Glomerular visceral epithelial cell (primary cell): ENCODE measurements around the gene ADAMTS5.

Experiments
- DNase-seq: peaks from one replicate; pipeline ENCODE4 v3.0.0-alpha.2; 2016; ENCODE audit errors: extremely low spot score

The ADAMTS5 gene

DNA sequence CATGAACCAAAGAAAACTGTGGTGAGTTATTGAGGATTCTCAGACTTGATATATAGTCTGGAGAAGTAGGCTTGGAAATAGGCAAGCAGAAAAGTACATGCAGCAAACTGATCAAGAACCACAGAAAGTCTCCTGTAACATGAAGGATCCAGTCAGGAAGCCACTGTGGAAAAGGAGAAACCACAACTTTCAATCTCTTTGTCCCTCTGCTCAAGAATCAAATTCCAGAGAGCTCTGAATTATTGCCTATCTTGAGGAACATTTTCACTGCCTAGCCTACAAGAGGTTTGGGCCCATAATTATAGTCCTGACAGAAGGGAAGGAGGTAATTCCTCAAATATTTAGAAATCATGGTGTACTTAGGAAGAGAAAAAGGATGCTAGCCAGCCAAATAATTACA, 78.6 kb downstream of the ADAMTS5 start:
- DNase-seq = no peak

DNA sequence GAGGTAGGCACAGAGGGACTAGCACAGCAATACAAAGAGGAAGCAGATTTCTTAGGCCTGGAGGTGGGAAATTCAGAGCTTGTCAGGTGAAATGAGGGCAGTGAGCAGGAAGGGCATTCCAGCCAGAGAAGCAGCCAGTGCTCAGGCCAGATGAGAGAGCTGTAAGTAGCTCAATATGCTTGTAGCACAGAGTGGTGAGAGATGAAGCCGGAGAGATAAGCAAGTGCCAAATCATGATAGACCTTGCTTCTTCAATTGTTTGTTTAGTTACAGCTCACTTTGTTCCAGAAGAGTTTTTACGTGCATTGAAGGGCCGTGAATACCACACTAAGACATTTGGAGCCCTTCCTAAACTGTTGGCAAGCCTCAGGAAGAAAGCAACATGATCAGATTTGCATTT, 79.6 kb downstream of the ADAMTS5 start:
- no peak for DNase-seq

DNA sequence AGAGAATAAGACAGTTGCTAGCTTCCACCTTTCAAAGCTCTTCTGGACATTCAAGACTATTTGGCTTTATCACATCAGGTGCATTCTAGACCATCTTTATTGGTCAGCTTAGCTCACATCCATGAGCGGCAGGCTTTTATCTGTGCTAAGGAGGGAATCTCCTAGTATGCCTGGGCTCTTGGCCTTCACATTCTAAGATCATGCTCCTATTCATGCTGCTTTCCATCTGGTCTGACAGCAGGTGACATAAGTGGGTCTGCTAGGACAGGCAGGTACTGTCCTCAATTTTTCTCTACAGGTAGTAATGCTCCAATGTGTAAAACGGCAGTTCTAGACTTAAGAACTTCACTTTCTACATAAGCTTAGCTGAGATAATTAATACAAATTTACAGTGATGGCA, 82.5 kb downstream of the ADAMTS5 start:
- no peak for DNase-seq

DNA sequence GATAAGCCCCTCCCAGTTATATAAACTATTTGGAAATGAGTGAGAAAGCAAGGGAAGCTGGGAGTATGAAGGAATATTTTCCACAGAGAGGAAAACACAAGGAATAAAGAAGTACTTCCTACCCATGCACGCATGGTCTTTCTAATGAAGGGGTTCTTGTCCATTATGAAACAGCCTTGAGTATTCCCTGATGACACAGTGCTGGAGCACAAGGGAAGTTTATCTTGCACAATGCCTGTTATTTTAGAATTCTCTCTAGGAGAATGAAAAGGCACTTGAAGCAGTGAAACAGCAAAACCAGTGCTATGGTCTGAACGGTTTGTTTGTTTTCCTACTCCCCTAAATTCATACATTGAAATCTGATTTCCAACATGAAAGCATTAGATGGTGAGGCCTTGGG, 83.1 kb downstream of the ADAMTS5 start:
- no peak for DNase-seq

DNA sequence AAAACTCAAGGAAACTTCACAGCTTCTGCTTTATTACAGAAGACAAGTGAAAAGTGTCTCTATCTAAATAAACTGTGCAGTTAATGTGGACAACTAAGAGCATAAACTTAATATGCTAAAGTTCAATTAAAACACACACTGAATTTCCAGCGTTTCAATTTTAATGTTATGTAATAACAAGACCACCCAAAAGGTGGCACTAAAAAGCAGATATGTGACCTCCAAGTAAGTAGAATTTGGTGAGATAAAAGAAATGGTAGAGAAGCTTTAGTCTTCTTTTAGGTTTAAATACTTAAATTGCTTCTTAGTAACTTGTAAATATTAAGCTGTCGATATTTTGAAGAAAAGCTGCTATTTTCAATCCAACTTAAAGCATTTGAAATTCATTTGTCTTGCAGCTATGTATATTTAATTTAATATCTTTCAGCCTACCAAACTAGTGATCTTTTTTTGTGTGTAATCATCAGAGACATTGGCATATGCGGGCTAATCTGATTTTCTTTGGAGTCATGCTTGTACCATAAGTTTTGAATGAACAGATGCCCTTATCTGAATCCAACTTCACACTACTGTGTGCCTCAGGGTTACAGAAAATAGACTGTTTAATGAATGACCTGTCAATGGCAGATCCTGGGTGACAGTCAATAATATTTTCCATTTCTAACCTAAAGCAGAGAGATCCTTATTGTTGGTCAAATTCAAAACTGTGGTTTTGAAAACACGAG, 85.2 kb downstream of the ADAMTS5 start:
- peak; percentile 31 for DNase-seq

DNA sequence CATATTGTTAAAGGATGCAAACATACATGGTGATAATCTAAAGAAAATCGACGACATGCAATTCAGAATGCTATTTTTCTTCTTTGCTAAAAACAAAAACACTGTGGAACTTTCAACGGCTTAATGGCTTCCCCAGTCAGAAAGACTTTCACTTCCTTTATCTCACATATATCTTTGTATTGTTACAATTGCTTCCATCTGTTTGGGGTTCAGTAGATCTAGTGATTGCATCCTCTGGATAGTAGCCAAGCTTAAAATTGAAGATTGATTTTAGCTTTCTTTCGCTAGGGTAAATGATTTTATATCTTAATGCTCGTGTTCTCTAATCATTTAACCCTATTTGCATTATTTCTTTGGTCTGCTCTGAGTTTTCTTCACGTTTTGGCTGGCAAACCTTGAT, 89.9 kb downstream of the ADAMTS5 start:
- DNase-seq = no peak

DNA sequence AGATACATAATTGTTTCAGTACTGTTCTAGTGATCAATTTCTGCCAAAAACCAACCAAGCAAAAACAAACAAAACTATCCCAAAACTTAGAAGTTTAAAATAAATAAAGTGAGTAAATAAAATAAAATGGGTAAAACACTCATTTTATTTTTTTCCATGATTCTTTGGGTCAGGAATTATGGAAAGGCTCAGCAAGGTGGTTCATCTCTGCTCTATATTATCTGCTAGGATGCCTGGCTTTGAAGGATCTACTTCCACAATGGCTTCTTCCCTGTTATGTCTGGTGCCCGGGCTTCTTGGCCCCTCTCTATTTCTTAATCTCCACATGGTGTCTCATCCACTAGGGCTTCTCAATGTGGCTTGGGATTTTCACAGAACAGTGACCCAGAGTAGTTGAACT, 92.5 kb downstream of the ADAMTS5 start:
- DNase-seq = no peak
